ENCODE measurements around the gene EBI3. TPM values are rescaled to one million over a fixed set of nuclear protein-coding genes. Genes with fewer than 3 reads are reported as not detected.
A peak's percentile ranks its signal among the peaks of the same experiment; 100 is the strongest.

Gene EBI3
- total and polyA plus RNA-seq, 2 of the 13 experiments (the other 11 are each of a cell fraction or from before 2014, with no cell fraction given), result 3.4 TPM; not detected in 1

DNA sequence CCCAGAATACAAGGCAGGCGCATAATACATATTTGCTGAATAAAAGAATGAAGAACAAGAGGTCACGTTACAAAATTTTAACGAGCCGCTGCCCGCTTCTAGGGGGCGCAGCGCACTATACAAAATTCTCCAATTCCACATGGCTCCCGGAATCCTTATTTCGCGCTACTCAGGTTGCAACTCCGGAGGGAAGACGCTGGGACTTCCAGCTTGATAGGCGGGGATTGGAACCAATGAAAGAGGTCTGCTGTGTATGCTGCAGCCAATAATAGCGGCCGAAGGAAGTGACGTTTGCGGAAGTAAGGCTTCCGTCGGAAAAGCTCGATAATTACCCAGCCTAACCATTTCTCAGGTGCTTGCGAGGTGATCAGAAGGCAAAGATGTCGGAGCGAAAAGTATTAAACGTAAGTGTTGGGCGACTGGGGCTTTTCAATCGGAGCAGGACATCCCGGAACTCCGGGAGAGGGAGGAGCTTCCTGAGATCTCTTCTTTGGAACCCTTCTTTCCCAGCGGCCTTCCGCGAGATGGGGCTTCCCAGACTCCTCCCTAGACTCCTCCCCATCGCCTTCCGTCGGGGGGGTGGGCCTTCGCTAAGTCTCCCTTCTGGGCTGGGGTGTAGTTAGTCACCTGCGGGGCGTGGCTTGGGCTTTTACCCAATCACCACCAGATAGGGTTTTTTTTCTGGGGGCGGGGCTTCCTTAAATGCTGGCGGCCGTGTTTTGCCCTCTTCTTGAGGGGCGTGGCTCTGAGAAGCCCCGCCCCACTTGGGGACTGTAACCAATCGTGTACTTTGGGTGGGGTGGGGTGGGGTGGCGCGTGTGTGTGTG is 17.7 kb downstream of the EBI3 start, which contains the start of gene YJU2 (continued):
- TF ChIP-seq, protein P1, sequence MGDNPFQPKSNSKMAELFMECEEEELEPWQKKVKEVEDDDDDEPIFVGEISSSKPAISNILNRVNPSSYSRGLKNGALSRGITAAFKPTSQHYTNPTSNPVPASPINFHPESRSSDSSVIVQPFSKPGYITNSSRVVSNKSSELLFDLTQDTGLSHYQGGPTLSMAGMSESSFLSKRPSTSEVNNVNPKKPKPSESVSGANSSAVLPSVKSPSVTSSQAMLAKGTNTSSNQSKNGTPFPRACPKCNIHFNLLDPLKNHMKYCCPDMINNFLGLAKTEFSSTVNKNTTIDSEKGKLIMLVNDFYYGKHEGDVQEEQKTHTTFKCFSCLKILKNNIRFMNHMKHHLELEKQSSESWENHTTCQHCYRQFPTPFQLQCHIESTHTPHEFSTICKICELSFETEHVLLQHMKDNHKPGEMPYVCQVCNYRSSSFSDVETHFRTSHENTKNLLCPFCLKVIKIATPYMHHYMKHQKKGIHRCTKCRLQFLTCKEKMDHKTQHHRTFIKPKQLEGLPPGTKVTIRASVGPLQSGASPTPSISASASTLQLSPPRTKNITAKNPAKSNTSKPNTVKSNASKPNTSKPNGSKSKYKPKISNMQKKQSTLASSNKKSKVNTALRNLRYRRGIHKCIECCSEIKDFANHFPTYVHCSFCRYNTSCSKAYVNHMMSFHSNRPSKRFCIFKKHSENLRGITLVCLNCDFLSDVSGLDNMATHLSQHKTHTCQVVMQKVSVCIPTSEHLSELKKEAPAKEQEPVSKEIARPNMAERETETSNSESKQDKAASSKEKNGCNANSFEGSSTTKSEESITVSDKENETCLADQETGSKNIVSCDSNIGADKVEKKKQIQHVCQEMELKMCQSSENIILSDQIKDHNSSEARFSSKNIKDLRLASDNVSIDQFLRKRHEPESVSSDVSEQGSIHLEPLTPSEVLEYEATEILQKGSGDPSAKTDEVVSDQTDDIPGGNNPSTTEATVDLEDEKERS (CRISPR knock-in tag; IDR thresholded peaks at IDR 0.05), result peak; percentile 55; the same call in 1 of the 2 replicates
- TF ChIP-seq SALL2 (CRISPR knock-in tag; IDR thresholded peaks at IDR 0.05) (no peak), SMARCC2 (IDR thresholded peaks at IDR 0.05) (no peak), ZNF652 (CRISPR knock-in tag; IDR thresholded peaks at IDR 0.05; ENCODE audit: borderline replicate concordance, low read depth) (no peak), MXI1 (IDR thresholded peaks at IDR 0.05; ENCODE audit: borderline replicate concordance, low read depth, low read length) (peak; percentile 83; the same call in 2 of the 3 replicates), TARDBP (CRISPR knock-in tag; IDR thresholded peaks at IDR 0.05) (0 out of 2 replicates have a peak, but pooled peaks have one; percentile 39), SSRP1 (CRISPR knock-in tag; IDR thresholded peaks at IDR 0.05) (no peak), ZNF432 (CRISPR knock-in tag; IDR thresholded peaks at IDR 0.05; ENCODE audit: borderline replicate concordance) (no peak), ZNF577 (CRISPR knock-in tag; IDR thresholded peaks at IDR 0.05; ENCODE audit: borderline replicate concordance, low read depth) (no peak), TIGD3 (CRISPR knock-in tag; IDR thresholded peaks at IDR 0.05; ENCODE audit: borderline replicate concordance) (0 out of 2 replicates have a peak, but pooled peaks have one; percentile 74), ELF4 (CRISPR knock-in tag; IDR thresholded peaks at IDR 0.05; ENCODE audit: borderline replicate concordance) (peak; percentile 95), MBD4 (IDR thresholded peaks at IDR 0.05; ENCODE audit: borderline replicate concordance, low read length) (no peak), TFDP2 (CRISPR knock-in tag; IDR thresholded peaks at IDR 0.05) (peak; percentile 69)
- TF ChIP-seq, protein P2, sequence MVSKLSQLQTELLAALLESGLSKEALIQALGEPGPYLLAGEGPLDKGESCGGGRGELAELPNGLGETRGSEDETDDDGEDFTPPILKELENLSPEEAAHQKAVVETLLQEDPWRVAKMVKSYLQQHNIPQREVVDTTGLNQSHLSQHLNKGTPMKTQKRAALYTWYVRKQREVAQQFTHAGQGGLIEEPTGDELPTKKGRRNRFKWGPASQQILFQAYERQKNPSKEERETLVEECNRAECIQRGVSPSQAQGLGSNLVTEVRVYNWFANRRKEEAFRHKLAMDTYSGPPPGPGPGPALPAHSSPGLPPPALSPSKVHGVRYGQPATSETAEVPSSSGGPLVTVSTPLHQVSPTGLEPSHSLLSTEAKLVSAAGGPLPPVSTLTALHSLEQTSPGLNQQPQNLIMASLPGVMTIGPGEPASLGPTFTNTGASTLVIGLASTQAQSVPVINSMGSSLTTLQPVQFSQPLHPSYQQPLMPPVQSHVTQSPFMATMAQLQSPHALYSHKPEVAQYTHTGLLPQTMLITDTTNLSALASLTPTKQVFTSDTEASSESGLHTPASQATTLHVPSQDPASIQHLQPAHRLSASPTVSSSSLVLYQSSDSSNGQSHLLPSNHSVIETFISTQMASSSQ (IDR thresholded peaks at IDR 0.05; ENCODE audit: low read depth), result peak; percentile 54; the same call in 1 of the 2 replicates
- TF ChIP-seq, protein P2 (CRISPR knock-in tag; IDR thresholded peaks at IDR 0.05; ENCODE audit: borderline replicate concordance), result no peak
- TF ChIP-seq, protein P3, sequence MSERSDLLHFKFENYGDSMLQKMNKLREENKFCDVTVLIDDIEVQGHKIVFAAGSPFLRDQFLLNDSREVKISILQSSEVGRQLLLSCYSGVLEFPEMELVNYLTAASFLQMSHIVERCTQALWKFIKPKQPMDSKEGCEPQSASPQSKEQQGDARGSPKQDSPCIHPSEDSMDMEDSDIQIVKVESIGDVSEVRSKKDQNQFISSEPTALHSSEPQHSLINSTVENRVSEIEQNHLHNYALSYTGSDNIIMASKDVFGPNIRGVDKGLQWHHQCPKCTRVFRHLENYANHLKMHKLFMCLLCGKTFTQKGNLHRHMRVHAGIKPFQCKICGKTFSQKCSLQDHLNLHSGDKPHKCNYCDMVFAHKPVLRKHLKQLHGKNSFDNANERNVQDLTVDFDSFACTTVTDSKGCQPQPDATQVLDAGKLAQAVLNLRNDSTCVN (CRISPR knock-in tag; IDR thresholded peaks at IDR 0.05; ENCODE audit: borderline replicate concordance), result peak; percentile 44; the same call in 1 of the 2 replicates
